H54 (cell line): Measurements from ENCODE around the gene SLC25A42.

Experiments used
- DNase-seq: peaks from one replicate; pipeline ENCODE4 v3.0.0; 2011; ENCODE audit warnings: low spot score, mixed read lengths; ENCODE audit not compliant: insufficient read length
- FAIRE-seq: peaks from 3 replicates; lab custom pipeline; 2011; peaks lifted over from hg19 to GRCh38; lab: Jason Lieb, UNC
- POLR2A ChIP-seq: IDR thresholded peaks from 2 replicates; pipeline ENCODE4 v1.6.1; 2011; ENCODE audit warnings: low read depth, mild to moderate bottlenecking, low read length

Gene SLC25A42

DNA sequence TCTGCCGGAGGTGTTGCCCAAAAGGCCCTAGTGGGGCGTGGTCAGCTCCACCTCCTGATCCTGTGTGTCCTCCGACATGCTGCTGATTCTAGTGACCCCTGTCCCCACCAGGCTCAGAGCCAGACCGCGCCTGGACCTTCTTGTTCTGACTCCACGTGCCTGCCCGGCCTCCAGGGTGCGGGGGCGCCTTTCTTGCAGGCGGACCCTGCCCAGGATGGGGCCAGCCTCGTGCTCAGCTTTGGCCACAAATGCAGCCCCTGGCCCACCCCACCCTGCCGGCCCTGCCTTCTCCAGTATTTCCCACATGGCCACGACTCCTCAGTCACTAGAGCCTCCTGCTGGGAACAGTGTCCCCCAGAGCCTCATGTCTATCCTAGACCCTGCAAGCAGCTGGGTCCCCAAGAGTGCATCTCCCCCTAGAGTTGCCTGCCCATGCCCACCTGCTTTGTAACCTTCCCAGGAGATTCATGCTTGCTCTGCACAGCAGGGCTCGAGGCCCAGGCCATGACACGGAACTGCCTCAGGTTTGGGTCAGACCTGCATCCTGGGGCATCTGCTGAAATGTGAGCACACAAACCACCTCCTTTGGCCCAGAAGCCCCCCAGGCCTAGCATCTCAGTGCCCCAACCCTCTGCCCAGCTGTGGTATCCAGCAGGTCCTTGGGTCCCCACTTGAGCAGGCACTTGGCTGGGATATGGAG is 47.5 kb downstream of the SLC25A42 start:
- TF ChIP-seq POLR2A, result no peak
- DNase-seq (no peak), FAIRE-seq (no peak)

GRCh38 chr19:19111967-19112580 is 48.3 kb downstream of the SLC25A42 start:
- DNase-seq (no peak), FAIRE-seq (no peak)
- no peak for TF ChIP-seq POLR2A

DNA sequence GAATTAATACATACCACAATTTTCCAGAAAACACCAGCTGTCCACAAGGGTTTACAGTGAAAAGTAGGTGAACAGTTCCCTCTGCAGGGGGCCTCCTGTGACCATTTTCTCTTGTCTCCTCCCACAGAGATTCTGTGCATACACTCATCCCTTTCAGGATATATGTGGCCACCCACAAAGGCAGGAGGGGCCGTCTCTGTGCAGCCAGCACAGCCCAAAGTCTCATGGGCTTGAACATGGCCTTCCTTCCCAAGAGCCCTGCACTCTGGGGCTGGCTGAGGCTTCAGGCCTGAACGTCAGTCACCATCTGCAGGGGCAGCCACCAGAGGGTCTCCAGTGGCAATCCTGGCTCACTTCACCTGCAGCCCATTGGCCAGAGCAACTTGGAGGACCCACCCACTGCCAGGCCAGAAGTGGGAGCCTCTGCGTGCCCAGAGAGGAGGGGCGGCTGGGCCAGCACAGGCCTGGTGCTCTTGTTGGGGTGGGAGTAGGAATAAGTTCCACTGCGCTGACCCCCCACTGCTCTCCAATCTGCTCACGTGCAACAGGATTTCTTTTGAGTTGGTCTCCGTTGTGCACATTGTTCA is 49.3 kb downstream of the SLC25A42 start:
- FAIRE-seq (no peak), DNase-seq (peak; percentile 74)
- TF ChIP-seq POLR2A, result no peak

DNA sequence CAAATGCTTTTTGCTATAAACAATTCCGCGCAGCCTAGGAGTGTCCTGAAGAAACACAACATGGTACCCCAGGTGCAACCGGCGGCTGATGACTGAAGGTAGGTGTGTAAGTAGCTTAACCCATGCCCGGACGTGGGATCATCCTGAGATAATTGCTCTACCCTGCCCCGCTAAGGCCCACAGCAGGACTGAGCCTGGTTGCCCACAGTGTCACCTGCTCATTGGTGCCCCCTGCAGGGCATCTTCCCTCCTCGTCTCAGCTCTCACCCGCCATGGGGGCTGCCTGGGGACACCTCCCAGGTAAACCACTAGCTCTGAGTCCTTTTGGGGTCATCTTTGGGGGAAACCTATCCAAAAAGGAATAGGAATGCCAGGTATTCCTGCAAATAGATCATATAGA is 52.2 kb downstream of the SLC25A42 start:
- no peak for FAIRE-seq
- no peak for TF ChIP-seq POLR2A
- peak; percentile 37 for DNase-seq

- DNase-seq (no peak), FAIRE-seq (no peak)
- no peak for TF ChIP-seq POLR2A
These were observed 55.8 kb downstream of the SLC25A42 start for GRCh38 chr19:19119325-19120237.

GRCh38 chr19:19120308-19121231 is 56.8 kb downstream of the SLC25A42 start:
- FAIRE-seq (no peak), DNase-seq (no peak)
- no peak for TF ChIP-seq POLR2A

DNA sequence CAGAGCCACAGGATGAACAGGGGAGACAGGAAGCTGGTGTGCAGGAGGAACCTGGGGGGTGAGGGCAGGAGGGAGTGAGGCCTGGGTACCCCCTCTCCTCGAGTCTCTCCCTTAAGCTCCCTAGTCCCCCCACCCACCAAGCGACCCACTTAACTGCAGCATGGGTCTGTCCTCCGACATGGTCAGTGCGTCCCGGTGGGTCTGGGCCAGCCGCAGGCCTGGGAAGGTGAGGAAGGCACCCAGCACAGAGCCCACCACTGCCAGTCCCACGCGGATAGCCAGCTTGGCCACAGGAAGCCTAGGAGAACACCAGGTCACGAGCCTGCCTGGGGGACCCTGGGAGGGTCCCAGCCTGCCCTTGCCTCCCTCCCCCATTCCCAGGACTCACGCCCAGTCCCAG is 57.6 kb downstream of the SLC25A42 start:
- FAIRE-seq (no peak), DNase-seq (no peak)
- TF ChIP-seq POLR2A, result no peak

DNA sequence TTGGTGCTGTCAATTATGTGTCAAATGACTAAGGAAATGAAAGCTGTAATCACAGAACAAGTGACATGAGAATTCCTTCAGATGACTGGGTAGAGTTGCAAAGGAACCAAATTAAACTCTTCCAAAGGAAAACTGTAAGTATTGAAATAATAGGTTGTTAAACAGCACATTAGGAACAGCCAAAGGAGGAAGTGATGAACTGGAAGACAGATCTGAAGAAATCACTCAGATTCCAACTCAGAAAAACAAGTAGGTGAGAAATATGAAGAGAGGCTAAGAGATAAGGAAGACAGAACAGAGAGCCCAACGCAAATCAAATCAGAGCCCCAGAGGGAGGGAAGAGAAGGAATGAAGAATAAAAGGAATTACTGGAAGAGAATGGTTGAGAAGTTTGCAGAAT is 59.1 kb downstream of the SLC25A42 start:
- FAIRE-seq (no peak), DNase-seq (no peak)
- no peak for TF ChIP-seq POLR2A

GRCh38 chr19:19123386-19123785 is 59.6 kb downstream of the SLC25A42 start:
- DNase-seq, result no peak
- no peak for FAIRE-seq
- TF ChIP-seq POLR2A, result no peak

- DNase-seq (no peak), FAIRE-seq (no peak)
- no peak for TF ChIP-seq POLR2A
These were observed 62.3 kb downstream of the SLC25A42 start for GRCh38 chr19:19126102-19126501.

GRCh38 chr19:19131989-19132388 is 68.2 kb downstream of the SLC25A42 start:
- no peak for FAIRE-seq
- DNase-seq, result no peak
- TF ChIP-seq POLR2A, result no peak

GRCh38 chr19:19132912-19133311 is 69.1 kb downstream of the SLC25A42 start:
- DNase-seq, result no peak
- no peak for FAIRE-seq
- TF ChIP-seq POLR2A, result no peak

DNA sequence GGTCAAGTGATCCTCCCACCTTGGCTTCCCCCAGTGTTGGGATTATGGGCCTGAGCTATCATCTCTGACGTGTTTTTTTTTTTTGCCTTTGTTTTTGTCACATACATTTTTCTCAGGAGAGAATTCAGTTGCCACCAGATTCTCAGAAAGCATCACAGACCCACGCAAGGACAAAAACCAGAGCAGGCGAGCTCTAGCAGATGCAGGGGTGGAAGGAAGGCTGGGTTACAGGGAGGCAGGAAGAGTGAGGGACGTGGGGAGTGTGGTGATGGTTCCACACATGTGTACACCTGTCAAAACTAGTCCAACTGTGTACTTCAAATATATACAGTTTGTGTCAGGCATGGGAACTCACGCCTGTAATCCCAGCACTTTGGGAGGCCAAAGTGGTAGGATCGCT is 70.2 kb downstream of the SLC25A42 start:
- FAIRE-seq (no peak), DNase-seq (no peak)
- no peak for TF ChIP-seq POLR2A
